SK-N-SH treated with all-trans-retinoic acid at 6 μM for 48 hours (cell line): ENCODE data around the gene ARHGAP45.
A peak's percentile ranks its signal among the peaks of the same experiment; 100 is the strongest.

ENCODE experiments used
- ATAC-seq: fragments of 200-7000 bp; cut with Tn5 transposase; 3 replicates; pipeline ENCODE4 v1.9.1; 2020; ENCODE audit warnings: mild to moderate bottlenecking, moderate library complexity
- ARNTL ChIP-seq: fragments of 450-650 bp; formaldehyde crosslinking; IDR thresholded peaks from 2 replicates; pipeline ENCODE4 v1.5.0; 2020; ENCODE audit warnings: low read depth, mild to moderate bottlenecking, moderate library complexity, borderline replicate concordance
- BACH2 ChIP-seq: fragments of 250-450 bp; sonication (Bioruptor Pico); IDR thresholded peaks from 2 replicates; pipeline ENCODE4 v1.9.0; 2021; ENCODE audit warnings: mild to moderate bottlenecking, borderline replicate concordance
- CREB5 ChIP-seq: fragments of 250-450 bp; sonication (Bioruptor Pico); IDR thresholded peaks from 2 replicates; pipeline ENCODE4 v1.5.1; 2020; ENCODE audit warnings: low read depth, mild to moderate bottlenecking, moderate library complexity
- CSDC2 ChIP-seq: fragments of 250-450 bp; sonication (Bioruptor Pico); IDR thresholded peaks from 2 replicates; pipeline ENCODE4 v1.5.0; 2020; ENCODE audit warnings: mild to moderate bottlenecking, moderate library complexity
- CSRNP3 ChIP-seq: fragments of 250-450 bp; sonication (Bioruptor Pico); IDR thresholded peaks from 2 replicates; pipeline ENCODE4 v1.5.1; 2021; ENCODE audit warnings: mild to moderate bottlenecking, moderate library complexity
- ESRRG ChIP-seq: fragments of 250-450 bp; sonication (Bioruptor Pico); IDR thresholded peaks from 2 replicates; pipeline ENCODE4 v1.6.1; 2021; ENCODE audit warnings: mild to moderate bottlenecking
- GLIS3 ChIP-seq: fragments of 250-450 bp; sonication (Bioruptor Pico); IDR thresholded peaks from 2 replicates; pipeline ENCODE4 v1.5.0; 2020; ENCODE audit warnings: mild to moderate bottlenecking, moderate library complexity
- PATZ1 ChIP-seq: fragments of 250-450 bp; sonication (Bioruptor Pico); IDR thresholded peaks from 2 replicates; pipeline ENCODE4 v1.8.0; 2020; ENCODE audit warnings: mild to moderate bottlenecking, moderate library complexity, borderline replicate concordance
- PPARA ChIP-seq: fragments of 250-450 bp; sonication (Bioruptor Pico); IDR thresholded peaks from 2 replicates; pipeline ENCODE4 v1.5.0; 2020; ENCODE audit warnings: mild to moderate bottlenecking, borderline replicate concordance
- RARB ChIP-seq: fragments of 250-450 bp; sonication (Bioruptor Pico); IDR thresholded peaks from 2 replicates; pipeline ENCODE4 v1.8.0; 2021; ENCODE audit warnings: mild to moderate bottlenecking, moderate library complexity
- SNAI2 ChIP-seq: fragments of 250-450 bp; sonication (Bioruptor Pico); IDR thresholded peaks from 2 replicates; pipeline ENCODE4 v1.5.0; 2020; ENCODE audit warnings: mild to moderate bottlenecking, moderate library complexity
- TCF4 ChIP-seq: fragments of 250-450 bp; sonication (Bioruptor Pico); IDR thresholded peaks from 2 replicates; pipeline ENCODE4 v1.8.0; 2021; ENCODE audit warnings: mild to moderate bottlenecking, moderate library complexity, borderline replicate concordance
- ZFP30 ChIP-seq: fragments of 450-650 bp; formaldehyde crosslinking; IDR thresholded peaks from 2 replicates; pipeline ENCODE4 v1.5.0; 2022; ENCODE audit warnings: mild to moderate bottlenecking, moderate library complexity
- ZNF565 ChIP-seq: fragments of 450-650 bp; formaldehyde crosslinking; conservative IDR thresholded peaks from 2 replicates; pipeline ENCODE4 v1.5.0; 2020; ENCODE audit warnings: low read depth, mild to moderate bottlenecking, moderate library complexity
- ZNF70 ChIP-seq: fragments of 450-650 bp; formaldehyde crosslinking; IDR thresholded peaks from 2 replicates; pipeline ENCODE4 v1.5.0; 2020; ENCODE audit warnings: mild to moderate bottlenecking, moderate library complexity
- ZNF8 ChIP-seq: fragments of 450-650 bp; formaldehyde crosslinking; IDR thresholded peaks from 2 replicates; pipeline ENCODE4 v1.5.0; 2020; ENCODE audit warnings: mild to moderate bottlenecking, moderate library complexity

Gene ARHGAP45

GRCh38 chr19:1073956-1074517 is 7.1 kb downstream of the ARHGAP45 start (continued):
- TF ChIP-seq ARNTL (CRISPR knock-in tag) (no peak), TCF4 (CRISPR knock-in tag) (no peak), PPARA (CRISPR knock-in tag) (no peak)

GRCh38 chr19:1074544-1075283 is 7.7 kb downstream of the ARHGAP45 start:
- ATAC-seq = peak; percentile 68
- no peak for TF ChIP-seq GLIS3 (CRISPR knock-in tag)
- TF ChIP-seq PATZ1 (CRISPR knock-in tag) = no peak
- no peak for TF ChIP-seq RARB
- TF ChIP-seq ESRRG (CRISPR knock-in tag) = no peak

- ATAC-seq = no peak
- no peak for TF ChIP-seq ZFP30 (CRISPR knock-in tag)
- no peak for TF ChIP-seq BACH2 (CRISPR knock-in tag)
- no peak for TF ChIP-seq RARB
- no peak for TF ChIP-seq CSRNP3 (CRISPR knock-in tag)
- no peak for TF ChIP-seq ESRRG (CRISPR knock-in tag)
- TF ChIP-seq SNAI2 (CRISPR knock-in tag) = no peak
- TF ChIP-seq CREB5 (CRISPR knock-in tag) = no peak
- TF ChIP-seq CSDC2 (CRISPR knock-in tag) = no peak
- TF ChIP-seq PATZ1 (CRISPR knock-in tag) = no peak
- TF ChIP-seq ZNF70 (CRISPR knock-in tag) = no peak
These were observed 9.0 kb downstream of the ARHGAP45 start for GRCh38 chr19:1076046-1076386.

GRCh38 chr19:1076951-1077350 is 10.0 kb downstream of the ARHGAP45 start:
- no peak for TF ChIP-seq PPARA (CRISPR knock-in tag)
- TF ChIP-seq ZFP30 (CRISPR knock-in tag) = no peak
- ATAC-seq = no peak

GRCh38 chr19:1079566-1080111 is 12.7 kb downstream of the ARHGAP45 start:
- TF ChIP-seq ZNF565 (CRISPR knock-in tag) (no peak), CREB5 (CRISPR knock-in tag) (no peak), CSRNP3 (CRISPR knock-in tag) (no peak), TCF4 (CRISPR knock-in tag) (peak; percentile 56; the same call in 1 of the 2 replicates), ZNF8 (CRISPR knock-in tag) (no peak)
- peak; percentile 15; the same call in 2 of the 3 replicates for ATAC-seq
